Ascending aorta (tissue), 2 donors: ENCODE measurements around the gene KIF14. TPM values are rescaled to one million over a fixed set of nuclear protein-coding genes. Genes with fewer than 3 reads are reported as not detected.

Experiments used
- DNase-seq, 2 donors: peaks; one replicate each; pipeline ENCODE4 v3.0.0-alpha.2; 2019; ENCODE audit warnings: low spot score in 2 of 2
- H3K27ac ChIP-seq, 2 donors: fragments of 200-600 bp; sonication (generic); one replicate each; pipeline ENCODE4 v1.5.1; 2016 to 2017; ENCODE audit warnings: mild to moderate bottlenecking in 1 of 2
- H3K27me3 ChIP-seq: fragments of 200-600 bp; sonication (generic); one replicate; pipeline ENCODE4 v1.5.1; 2017
- H3K36me3 ChIP-seq, 2 donors: fragments of 200-600 bp; sonication (generic); one replicate each; pipeline ENCODE4 v1.5.1; 2016
- H3K4me1 ChIP-seq, 2 donors: fragments of 200-600 bp; sonication (generic); one replicate each; pipeline ENCODE4 v1.5.1; 2016 to 2017; ENCODE audit warnings: mild to moderate bottlenecking in 1 of 2
- H3K4me3 ChIP-seq, 2 donors: fragments of 200-600 bp; sonication (generic); one replicate each; pipeline ENCODE4 v1.5.1; 2016 to 2017; ENCODE audit warnings: mild to moderate bottlenecking in 1 of 2
- H3K9me3 ChIP-seq, 2 donors: fragments of 200-600 bp; sonication (generic); one replicate each; pipeline ENCODE4 v1.5.1; 2016
- CTCF ChIP-seq, 3 experiments: fragments of 200-600 bp in 2 of 3; fragments of 450-650 bp in 1 of 3; sonication (generic) in 2 of 3; IDR thresholded peaks; one replicate each; pipeline ENCODE4 v1.5.1; 2016 to 2019; ENCODE audit warnings: antibody characterized with exemption in 3 of 3, mild to moderate bottlenecking in 1 of 3, moderate library complexity in 1 of 3
- intact Hi-C: fragments of 100-400 bp; cut with DNase I; formaldehyde crosslinking; loops from one replicate; pipeline ENCODE4 v1.15.1; 2023
- total RNA-seq: library from RNA; depleted of rRNA; stranded (reverse); fragments of >200 nt; gene quantifications from one replicate; pipeline ENCODE4 v1.1.0, GENCODE V29; 2016

The KIF14 gene
- total RNA-seq, 1 donor from 2014 or later: not detected

GRCh38 chr1:200510228-200510623, 110.3 kb downstream of the KIF14 start:
- intact Hi-C loops: no loop called here
- Histone ChIP-seq H3K36me3 (no peaks in the 10 kb centered on the region), H3K27ac (no peak overlapping the region), H3K4me3 (no peak overlapping the region), H3K4me1 (no peaks in the 10 kb centered on the region), H3K27me3 (no peaks in the 10 kb centered on the region), H3K9me3 (no peaks in the 10 kb centered on the region)
- TF ChIP-seq CTCF (IDR thresholded peaks at IDR 0.05): peak; percentile 77 to 88 (median 87)
- DNase-seq: peak in 1 of 2 donors; percentile 73

- no peak overlapping the region for H3K27ac ChIP-seq
- H3K4me3 ChIP-seq: no peak overlapping the region
- peak in 1 of 2 donors; percentile 46 for DNase-seq
- no peaks in the 10 kb centered on the region for H3K4me1 ChIP-seq
- H3K36me3 ChIP-seq: no peaks in the 10 kb centered on the region
- intact Hi-C loops: no loop called here
- no peaks in the 10 kb centered on the region for H3K9me3 ChIP-seq
- H3K27me3 ChIP-seq: no peaks in the 10 kb centered on the region
- no peak for TF ChIP-seq CTCF (IDR thresholded peaks at IDR 0.05)
These were observed 114.1 kb downstream of the KIF14 start for GRCh38 chr1:200506471-200506870.

- intact Hi-C loops: no loop called here
- TF ChIP-seq CTCF (IDR thresholded peaks at IDR 0.05): no peak
- H3K36me3 ChIP-seq: no peaks in the 10 kb centered on the region
- no peak for DNase-seq
- H3K9me3 ChIP-seq: no peaks in the 10 kb centered on the region
- no peaks in the 10 kb centered on the region for H3K27me3 ChIP-seq
- no peak overlapping the region for H3K4me3 ChIP-seq
- H3K4me1 ChIP-seq: no peaks in the 10 kb centered on the region
- H3K27ac ChIP-seq: no peak overlapping the region
These were observed 115.3 kb downstream of the KIF14 start for GRCh38 chr1:200505257-200505656.

Other genes with a start within 250 kb of the KIF14 start
- 3.7 TPM for gene ZNF281, start 210.7 kb downstream of the KIF14 start, total RNA-seq
- gene DDX59, start 49.2 kb upstream of the KIF14 start, total RNA-seq: 7.6 TPM
- gene CAMSAP2, start 118.1 kb upstream of the KIF14 start, total RNA-seq: 22.4 TPM